Esophagus (tissue), 2 donors: Measurements from ENCODE around the gene GAS6. TPM values are rescaled to one million over a fixed set of nuclear protein-coding genes. Genes with fewer than 3 reads are reported as not detected.
A peak's percentile ranks its signal among the peaks of the same experiment; 100 is the strongest.
"Not testable (repeated sequence)": the region's sequence is repeated elsewhere in the genome, so short reads cannot be mapped to it uniquely, and the experiment has no call there.

Experiments
- H3K27ac ChIP-seq, 2 donors: one replicate each; pipeline ENCODE4 v1.5.1; 2013; ENCODE audit warnings: low read depth in 2 of 2, mild to moderate bottlenecking in 2 of 2, inconsistent platforms in 1 of 2, low read length in 1 of 2, moderate library complexity in 1 of 2
- H3K27me3 ChIP-seq, 2 donors: one replicate each; pipeline ENCODE4 v1.6.1; 2013; ENCODE audit warnings: low read length in 2 of 2, control low read depth in 1 of 2, mild to moderate bottlenecking in 1 of 2; ENCODE audit not compliant: insufficient read depth in 2 of 2, control insufficient read depth in 1 of 2
- H3K36me3 ChIP-seq, 2 donors: one replicate each; pipeline ENCODE4 v1.6.1; 2013; ENCODE audit warnings: low read length in 1 of 2; ENCODE audit not compliant: control insufficient read depth in 2 of 2, insufficient read depth in 2 of 2
- H3K4me1 ChIP-seq, 2 donors: one replicate each; pipeline ENCODE4 v1.6.1; 2013; ENCODE audit warnings: low read length in 1 of 2; ENCODE audit not compliant: control insufficient read depth in 2 of 2, insufficient read depth in 2 of 2
- H3K4me3 ChIP-seq, 2 donors: one replicate each; pipeline ENCODE4 v1.5.1; 2013; ENCODE audit warnings: low read length in 2 of 2, mild to moderate bottlenecking in 2 of 2, low read depth in 1 of 2, moderate library complexity in 1 of 2
- H3K9me3 ChIP-seq, 2 donors: one replicate each; pipeline ENCODE4 v1.6.1; 2013; ENCODE audit warnings: mild to moderate bottlenecking in 2 of 2, low read depth in 1 of 2, low read length in 1 of 2, moderate library complexity in 1 of 2; ENCODE audit not compliant: control insufficient read depth in 2 of 2, insufficient read depth in 1 of 2
- WGBS, 2 donors: extraction: QIAGEN DNeasy Blood & Tissue Kit; methylation state at CpG; one replicate each; pipeline ENCODE4 v1.1.7; 2013; 5-methylcytosine and 5-hydroxymethylcytosine counted together
- polyA plus RNA-seq, 2 donors: library from polyadenylated mRNA; stranded (reverse); fragments of 200-250 nt; gene quantifications; one replicate each; pipeline ENCODE4 v1.2.3, GENCODE V29; 2013
- donor health status: healthy with polysubstance abuse.
- donor health status: Bipolar disorder and iron deficiency.

GAS6 gene
- polyA plus RNA-seq, 2 donors: 47.3 to 56.5 TPM

- no peaks in the 10 kb centered on the region for H3K36me3 ChIP-seq
- H3K4me1 ChIP-seq: no peaks in the 10 kb centered on the region
- 88 to 91% methylated on average over 8 of the region's 8 CpGs for WGBS, 2 donors
- no peak overlapping the region for H3K27ac ChIP-seq
- no peaks in the 10 kb centered on the region for H3K27me3 ChIP-seq
- H3K9me3 ChIP-seq: peaks cover 0 to 2% of the 10 kb centered on the region in 2 donors
- no peak overlapping the region for H3K4me3 ChIP-seq
Measured at GRCh38 chr13:113875429-113875815, 11.5 kb upstream of the GAS6 start.

GRCh38 chr13:113874579-113875428 is 10.9 kb upstream of the GAS6 start:
- Histone ChIP-seq H3K27me3 (no peaks in the 10 kb centered on the region), H3K27ac (no peak overlapping the region), H3K4me3 (no peak overlapping the region), H3K9me3 (peaks cover 0 to 2% of the 10 kb centered on the region in 2 donors), H3K4me1 (no peaks in the 10 kb centered on the region), H3K36me3 (no peaks in the 10 kb centered on the region)
- 88 to 90% methylated on average over 26 of the region's 26 CpGs for WGBS, 2 donors

DNA sequence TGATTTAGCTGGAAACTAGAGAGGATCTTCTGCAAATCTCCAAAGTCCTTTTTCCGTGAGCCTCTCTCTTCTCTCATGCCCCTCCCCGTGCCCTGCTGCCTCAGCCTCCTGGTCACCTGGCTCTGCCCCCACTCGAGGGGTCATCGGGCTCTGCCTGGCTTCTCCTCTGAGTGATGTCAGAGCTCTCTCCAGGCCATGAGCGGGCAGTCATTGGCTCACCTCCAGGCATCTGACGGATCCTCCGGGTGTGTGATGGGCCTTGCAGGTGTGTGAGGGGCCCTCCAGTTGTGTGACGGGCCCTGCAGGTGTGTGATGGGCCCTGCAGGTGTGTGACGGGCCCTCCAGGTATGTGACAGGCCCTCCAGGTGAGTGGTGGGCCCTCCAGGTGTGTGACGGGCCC is 10.3 kb upstream of the GAS6 start:
- no peak overlapping the region for H3K27ac ChIP-seq
- H3K4me1 ChIP-seq: no peaks in the 10 kb centered on the region
- no peaks in the 10 kb centered on the region for H3K36me3 ChIP-seq
- peaks cover 0 to 2% of the 10 kb centered on the region in 2 donors for H3K9me3 ChIP-seq
- no peak overlapping the region for H3K4me3 ChIP-seq
- H3K27me3 ChIP-seq: no peaks in the 10 kb centered on the region
- 85 to 87% methylated on average over 10 of the region's 10 CpGs for WGBS, 2 donors

GRCh38 chr13:113869263-113869662 is 5.4 kb upstream of the GAS6 start:
- Histone ChIP-seq H3K4me1 (peaks cover 0 to 3% of the 10 kb centered on the region in 2 donors), H3K27ac (no peak overlapping the region), H3K27me3 (no peaks in the 10 kb centered on the region), H3K36me3 (no peaks in the 10 kb centered on the region), H3K9me3 (no peaks in the 10 kb centered on the region), H3K4me3 (no peak overlapping the region)
- WGBS, 2 donors: 92 to 94% methylated on average over 4 of the region's 4 CpGs

GRCh38 chr13:113867913-113868312 is 4.0 kb upstream of the GAS6 start:
- not testable (repeated sequence) for H3K27me3 ChIP-seq, H3K9me3 ChIP-seq, H3K27ac ChIP-seq, H3K4me1 ChIP-seq, H3K4me3 ChIP-seq, H3K36me3 ChIP-seq
- 69 to 78% methylated on average over 5 of the region's 5 CpGs for WGBS, 2 donors

- Histone ChIP-seq H3K4me1 (peaks cover 3 to 13% of the 10 kb centered on the region in 2 donors), H3K4me3 (no peak overlapping the region), H3K27me3 (no peaks in the 10 kb centered on the region), H3K9me3 (no peaks in the 10 kb centered on the region), H3K27ac (no peak overlapping the region), H3K36me3 (no peaks in the 10 kb centered on the region)
- 89 to 91% methylated on average over 4 of the region's 4 CpGs for WGBS, 2 donors
Measured at GRCh38 chr13:113865427-113865826, 1.6 kb upstream of the GAS6 start.

DNA sequence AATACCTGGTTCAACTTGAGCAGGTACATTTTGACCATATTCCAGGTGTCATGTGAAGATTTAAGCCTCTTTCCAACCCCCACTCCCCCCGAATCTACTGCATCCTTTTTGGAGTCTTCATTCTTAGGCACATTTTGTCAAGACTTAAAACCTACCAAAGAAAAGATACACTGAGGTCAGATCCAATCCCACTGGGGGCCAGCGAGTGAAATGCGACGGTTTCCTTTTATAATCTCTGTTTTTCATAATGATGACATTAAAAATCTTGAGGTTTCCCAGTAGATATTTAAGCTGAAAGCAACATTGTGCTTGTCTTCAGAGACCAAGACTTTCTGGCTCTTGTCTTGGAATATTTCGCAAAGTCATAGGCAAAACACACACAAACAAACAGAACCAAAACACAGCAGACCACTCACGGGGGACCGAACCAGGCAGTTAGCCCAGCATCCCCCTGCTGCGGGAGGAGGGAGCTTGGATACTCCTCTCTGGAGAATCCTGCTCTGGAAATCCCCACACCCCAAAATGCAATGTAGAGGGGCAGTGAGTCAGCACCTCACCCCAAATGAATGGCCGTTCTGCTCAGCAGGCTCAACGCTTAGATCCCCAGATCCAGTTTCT is 506 bp upstream of the GAS6 start:
- H3K4me3 ChIP-seq: peak overlapping the region; percentile 72 to 74
- peaks cover 3 to 16% of the 10 kb centered on the region in 2 donors for H3K4me1 ChIP-seq
- peak overlapping the region; percentile 82 for H3K27ac ChIP-seq
- WGBS, 2 donors: 7 to 12% methylated on average over 10 of the region's 10 CpGs
- H3K27me3 ChIP-seq: no peaks in the 10 kb centered on the region
- peaks cover 0 to 1% of the 10 kb centered on the region in 2 donors for H3K36me3 ChIP-seq
- H3K9me3 ChIP-seq: no peaks in the 10 kb centered on the region

DNA sequence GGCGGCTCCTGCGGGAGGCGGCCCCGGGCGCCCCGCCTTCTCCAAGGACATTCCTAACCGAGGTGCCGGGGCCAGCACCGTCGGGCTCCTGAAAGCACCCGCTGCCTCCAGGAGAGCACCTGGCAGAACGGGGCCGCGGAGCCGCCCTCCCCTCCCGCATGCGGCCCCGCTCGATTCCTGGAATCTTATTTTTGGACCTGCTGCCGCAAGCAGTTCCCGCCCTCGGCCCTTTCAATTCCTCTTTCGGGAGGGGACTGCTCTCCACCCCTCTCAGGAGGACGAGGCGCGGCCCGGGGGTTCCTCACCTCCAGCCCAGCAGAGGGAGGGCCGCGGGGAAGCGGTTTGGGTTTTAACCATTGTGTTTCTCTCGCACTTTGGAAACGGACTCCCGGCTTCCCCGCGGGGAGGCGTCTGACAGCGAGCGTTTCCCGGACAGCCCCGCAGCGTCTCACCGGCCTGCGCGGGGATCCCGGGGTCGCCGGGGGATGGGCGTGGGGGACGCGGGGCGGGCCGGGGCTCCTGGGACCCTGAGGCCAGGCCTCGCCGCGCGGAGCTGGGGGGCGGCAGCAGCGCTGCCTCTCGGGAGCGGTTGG is 849 bp downstream of the GAS6 start:
- Histone ChIP-seq H3K27me3 (no peaks in the 10 kb centered on the region), H3K27ac (peak overlapping the region; percentile 82), H3K9me3 (no peaks in the 10 kb centered on the region), H3K4me3 (peak overlapping the region; percentile 72 to 74), H3K4me1 (peaks cover 3 to 22% of the 10 kb centered on the region in 2 donors), H3K36me3 (peaks cover 0 to 7% of the 10 kb centered on the region in 2 donors)
- 3% methylated on average over 56 to 60 of the region's 60 CpGs for WGBS, 2 donors

- peaks cover 0 to 7% of the 10 kb centered on the region in 2 donors for H3K36me3 ChIP-seq
- H3K27ac ChIP-seq: peak overlapping the region; percentile 82
- peaks cover 3 to 22% of the 10 kb centered on the region in 2 donors for H3K4me1 ChIP-seq
- 46 to 49% methylated on average over 31 of the region's 31 CpGs for WGBS, 2 donors
- H3K9me3 ChIP-seq: no peaks in the 10 kb centered on the region
- H3K27me3 ChIP-seq: no peaks in the 10 kb centered on the region
- peak overlapping the region; percentile 72 to 74 for H3K4me3 ChIP-seq
Measured at GRCh38 chr13:113862191-113862930, 1.5 kb downstream of the GAS6 start.
